ENCODE data around the gene CHAF1B. TPM values are rescaled to one million over a fixed set of nuclear protein-coding genes. Genes with fewer than 3 reads are reported as not detected.
"Not testable (repeated sequence)": the region's sequence is repeated elsewhere in the genome, so short reads cannot be mapped to it uniquely, and the experiment has no call there.

Gene CHAF1B
- total and polyA plus RNA-seq, 9 of the 15 experiments (the other 6 are each of a cell fraction or from before 2014, with no cell fraction given) = 7.5 to 36.8 (median 21.0) TPM

DNA sequence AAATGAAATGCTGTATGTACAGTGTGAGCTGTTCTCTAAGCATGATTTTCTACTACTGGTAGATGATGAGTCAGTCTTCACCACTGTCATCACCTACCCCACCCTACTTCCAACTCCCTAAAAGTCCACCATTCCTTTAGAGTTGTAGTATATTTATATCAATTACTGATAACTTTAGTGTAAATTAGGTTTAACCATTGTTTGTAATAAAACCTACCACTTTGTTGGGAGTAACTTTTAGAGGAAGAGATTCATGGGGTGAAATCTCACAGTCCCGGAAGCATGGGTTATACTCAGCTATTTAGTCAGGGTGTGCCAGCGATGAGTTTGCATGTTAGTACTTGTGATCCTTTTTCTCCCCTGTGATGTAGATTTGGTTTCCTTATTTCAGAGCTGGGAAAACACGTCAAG lies 48.1 kb upstream of the CHAF1B start (continued):
- TF ChIP-seq JUND (IDR thresholded peaks at IDR 0.05; ENCODE audit: borderline replicate concordance, low read depth, low read length) = peak; percentile 80; the same call in 1 of the 2 replicates
- TF ChIP-seq JUND (tag; IDR thresholded peaks at IDR 0.05; ENCODE audit: borderline replicate concordance, low read depth, low read length) = peak; percentile 78; the same call in 2 of the 3 replicates
- TF ChIP-seq MEIS2 (IDR thresholded peaks at IDR 0.05; ENCODE audit: partially characterized antibody) = peak; percentile 62

GRCh38 chr21:36338975-36339374 lies 46.2 kb upstream of the CHAF1B start:
- intact Hi-C loops (cut with micrococcal nuclease) = no loop called here
- peaks cover 88% of the 10 kb centered on the region for H3K36me3 ChIP-seq (ENCODE audit: control insufficient read depth, insufficient read depth, low read length)
- H3K27ac ChIP-seq (ENCODE audit: extremely low read depth, low read depth, low read length) = no peak overlapping the region
- peaks cover 25% of the 10 kb centered on the region for H3K79me2 ChIP-seq (ENCODE audit: control insufficient read depth, insufficient read depth, low read length)
- 98% methylated on average over 5 of the region's 10 CpGs for WGBS (ENCODE audit: insufficient coverage, low coverage, missing lambda C conversion rate)
- no TSS peak for BruUV-seq (replicated peaks)
- no peak overlapping the region for H2AFZ ChIP-seq (ENCODE audit: low read depth, low read length)
- no peak overlapping the region for H3K9ac ChIP-seq (ENCODE audit: insufficient read depth in 1 of 2, low read depth in 2 of 2, low read length in 2 of 2)
- in situ Hi-C loops (cut with MboI) = no loop called here
- no peaks in the 10 kb centered on the region for H3K9me1 ChIP-seq (ENCODE audit: control insufficient read depth, insufficient read depth, low read length)
- FAIRE-seq (no peak), DNase-seq (ENCODE audit: extremely low read depth in 1 of 4, low spot score in 3 of 4) (no peak), ATAC-seq (no peak)
- no peaks in the 10 kb centered on the region for H3K4me1 ChIP-seq (replicated peaks in 1 of 2; ENCODE audit: control insufficient read depth in 2 of 2, insufficient read depth in 2 of 2, low read length in 2 of 2)
- no peak overlapping the region for H3K4me2 ChIP-seq (ENCODE audit: insufficient read depth, low read length)
- POLR2A ChIA-PET = interaction anchor here (1.5 kb wide), 1 partner anchor 35 kb away, joined by 3 read pairs; no protein-coding TSS in a partner anchor
- no peaks in the 10 kb centered on the region for H3K27me3 ChIP-seq (ENCODE audit: control insufficient read depth in 2 of 2, insufficient read depth in 2 of 2, low read length in 2 of 2)
- CTCF ChIA-PET (ENCODE audit: low intra/inter-chr PET ratio) = no interaction called here
- no peak for TF ChIP-seq ZNF695 (CRISPR knock-in tag; IDR thresholded peaks at IDR 0.05)
- peak; percentile 48 for TF ChIP-seq CEBPB (tag; IDR thresholded peaks at IDR 0.05)
- no peak overlapping the region for H3K4me3 ChIP-seq
- H4K20me1 ChIP-seq (replicated peaks; ENCODE audit: control insufficient read depth, insufficient read depth, low read length) = 0 out of 2 replicates have a peak, but pooled peaks cover 3% of the 10 kb centered on the region
- no peaks in the 10 kb centered on the region for H3K9me3 ChIP-seq (replicated peaks; ENCODE audit: control insufficient read depth, insufficient read depth, low read depth, low read length)

DNA sequence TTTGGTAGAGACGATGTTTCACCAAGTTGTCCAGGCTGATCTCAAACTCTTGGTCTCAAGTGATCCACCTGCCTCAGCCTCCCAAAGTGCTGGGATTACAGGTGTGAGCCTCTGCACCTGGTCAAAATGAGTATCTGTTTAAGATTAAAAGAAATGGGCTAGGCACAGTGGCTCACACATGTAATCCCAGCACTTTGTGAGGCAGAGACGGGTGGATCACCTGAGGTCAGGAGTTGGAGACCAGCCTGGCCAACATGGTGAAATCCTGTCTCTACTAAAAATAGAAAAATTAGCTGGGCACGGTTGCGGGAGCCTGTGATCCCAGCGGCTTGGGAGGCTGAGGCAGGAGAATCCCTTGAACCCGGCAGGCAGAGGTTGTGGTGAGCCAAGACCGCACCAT lies 42.6 kb upstream of the CHAF1B start:
- H3K4me1 ChIP-seq (replicated peaks in 1 of 2; ENCODE audit: control insufficient read depth in 2 of 2, insufficient read depth in 2 of 2, low read length in 2 of 2); H3K4me3 ChIP-seq; intact Hi-C loops (cut with micrococcal nuclease); H3K9me3 ChIP-seq (replicated peaks; ENCODE audit: control insufficient read depth, insufficient read depth, low read depth, low read length); H4K20me1 ChIP-seq (replicated peaks; ENCODE audit: control insufficient read depth, insufficient read depth, low read length); BruUV-seq (replicated peaks); H3K9ac ChIP-seq (ENCODE audit: insufficient read depth in 1 of 2, low read depth in 2 of 2, low read length in 2 of 2); CTCF ChIA-PET (ENCODE audit: low intra/inter-chr PET ratio); FAIRE-seq; H2AFZ ChIP-seq (ENCODE audit: low read depth, low read length); POLR2A ChIA-PET; H3K27me3 ChIP-seq (ENCODE audit: control insufficient read depth in 2 of 2, insufficient read depth in 2 of 2, low read length in 2 of 2); in situ Hi-C loops (cut with MboI); DNase-seq (ENCODE audit: extremely low read depth in 1 of 4, low spot score in 3 of 4); H3K79me2 ChIP-seq (ENCODE audit: control insufficient read depth, insufficient read depth, low read length); ATAC-seq; H3K9me1 ChIP-seq (ENCODE audit: control insufficient read depth, insufficient read depth, low read length); H3K4me2 ChIP-seq (ENCODE audit: insufficient read depth, low read length); H3K27ac ChIP-seq (ENCODE audit: extremely low read depth, low read depth, low read length): not testable (repeated sequence)
- 98% methylated on average over 7 of the region's 7 CpGs for WGBS (ENCODE audit: insufficient coverage, low coverage, missing lambda C conversion rate)
- H3K36me3 ChIP-seq (ENCODE audit: control insufficient read depth, insufficient read depth, low read length) = peaks cover 95% of the 10 kb centered on the region
